GM12878 (cell line): ENCODE measurements around the gene MED13L.

Source experiments
- POLR2AphosphoS5 ChIP-seq: IDR thresholded peaks from 2 replicates; pipeline ENCODE4 v1.6.1; 2011; ENCODE audit warnings: mild to moderate bottlenecking, low read length, inconsistent platforms
- ZBTB33 ChIP-seq: fragments of 450-650 bp; IDR thresholded peaks from 2 replicates; pipeline ENCODE4 v1.6.1; 2017; ENCODE audit warnings: mild to moderate bottlenecking

- TF ChIP-seq ZBTB33, result no peak
- TF ChIP-seq POLR2AphosphoS5, result no peak
Measured at GRCh38 chr12:115914122-115914521, 363.4 kb downstream of the MED13L start.
